Ectodermal cell (in vitro differentiated cells): ENCODE measurements around the gene DHDDS.

Source experiments
- H3K27ac ChIP-seq: 2 replicates; pipeline ENCODE4 v1.7.0; 2013; ENCODE audit warnings: mild to moderate bottlenecking, low read depth, low read length; ENCODE audit not compliant: insufficient read depth, poor library complexity, severe bottlenecking
- H3K27me3 ChIP-seq: 2 replicates; pipeline ENCODE4 v1.7.0; 2013; ENCODE audit warnings: mild to moderate bottlenecking, low read length; ENCODE audit not compliant: insufficient read depth, control insufficient read depth, poor library complexity, severe bottlenecking
- H3K36me3 ChIP-seq: one replicate; pipeline ENCODE4 v1.7.0; 2013; ENCODE audit warnings: low read length; ENCODE audit not compliant: control insufficient read depth, insufficient read depth
- H3K4me1 ChIP-seq: one replicate; pipeline ENCODE4 v1.7.0; 2013; ENCODE audit warnings: low read length; ENCODE audit not compliant: control insufficient read depth, insufficient read depth
- H3K4me3 ChIP-seq: 2 replicates; pipeline ENCODE4 v1.7.0; 2013; ENCODE audit warnings: low read depth, low read length, control low read depth; ENCODE audit not compliant: insufficient read depth
- H3K9me3 ChIP-seq: 2 replicates; pipeline ENCODE4 v1.7.0; 2013; ENCODE audit warnings: mild to moderate bottlenecking, low read length, moderate library complexity; ENCODE audit not compliant: control insufficient read depth
- WGBS, 2 experiments: methylation state at CpG; one replicate each; pipeline ENCODE4 v1.1.7; 2013; ENCODE audit warnings: missing lambda C conversion rate in 2 of 2; 5-methylcytosine and 5-hydroxymethylcytosine counted together

DHDDS gene

DNA sequence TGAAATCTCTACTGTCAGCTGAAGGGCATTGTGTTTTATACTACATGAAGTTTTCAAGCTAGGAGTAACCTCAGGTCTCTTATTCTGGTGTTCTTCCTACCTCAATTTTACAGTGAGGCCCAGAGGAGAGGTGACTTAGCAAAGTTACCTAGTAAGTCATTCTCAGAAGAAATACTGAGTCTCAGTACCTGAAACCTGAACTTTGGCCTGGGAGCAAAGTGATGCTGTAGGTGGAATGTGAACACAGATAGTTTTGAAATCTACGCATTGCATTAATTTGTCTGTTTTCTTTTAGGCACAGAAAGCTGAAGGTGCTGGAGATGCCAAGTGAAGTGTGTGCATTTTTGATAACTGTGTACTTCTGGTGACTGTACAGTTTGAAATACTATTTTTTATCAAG is 42.7 kb downstream of the DHDDS start:
- WGBS, 2 experiments, result 96% methylated on average over 1 of the region's 1 CpG
- Histone ChIP-seq H3K9me3 (no peaks in the 10 kb centered on the region), H3K4me3 (peak overlapping the region; percentile 94), H3K27me3 (no peaks in the 10 kb centered on the region), H3K4me1 (peaks cover 27% of the 10 kb centered on the region), H3K36me3 (peaks cover 34% of the 10 kb centered on the region), H3K27ac (peak overlapping the region; percentile 20)

DNA sequence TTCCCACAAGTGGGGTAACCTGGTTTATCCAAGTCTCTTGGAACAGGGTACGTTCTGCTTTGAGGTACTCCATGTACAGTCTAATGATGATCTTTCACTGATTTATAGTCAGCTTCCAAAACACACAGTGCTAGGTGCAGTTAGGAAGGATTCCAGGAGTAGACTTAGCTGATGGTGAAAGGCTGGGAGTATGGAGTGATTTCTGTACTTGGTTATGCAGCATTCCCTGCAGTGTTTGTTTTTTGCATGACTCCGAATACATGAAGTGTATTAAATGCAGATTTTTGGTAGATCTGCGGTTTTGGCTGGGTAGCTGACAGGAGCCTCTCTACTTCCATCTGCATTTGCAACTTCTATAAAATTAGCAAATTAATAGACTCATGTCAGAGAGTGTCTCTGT is 43.9 kb downstream of the DHDDS start:
- Histone ChIP-seq H3K4me3 (no peak overlapping the region), H3K9me3 (no peaks in the 10 kb centered on the region), H3K27me3 (no peaks in the 10 kb centered on the region), H3K36me3 (peaks cover 34% of the 10 kb centered on the region), H3K27ac (no peak overlapping the region), H3K4me1 (peaks cover 20% of the 10 kb centered on the region)
- 96 to 99% methylated on average over 3 of the region's 3 CpGs for WGBS, 2 experiments

- 96 to 98% methylated on average over 4 of the region's 4 CpGs for WGBS, 2 experiments
- Histone ChIP-seq H3K4me3 (no peak overlapping the region), H3K27ac (no peak overlapping the region), H3K9me3 (no peaks in the 10 kb centered on the region), H3K4me1 (peaks cover 14% of the 10 kb centered on the region), H3K27me3 (no peaks in the 10 kb centered on the region), H3K36me3 (peaks cover 34% of the 10 kb centered on the region)
These were observed 44.8 kb downstream of the DHDDS start for GRCh38 chr1:26476958-26477357.

- Histone ChIP-seq H3K4me3 (no peak overlapping the region), H3K27me3 (no peaks in the 10 kb centered on the region), H3K4me1 (peaks cover 14% of the 10 kb centered on the region), H3K9me3 (no peaks in the 10 kb centered on the region), H3K36me3 (peaks cover 34% of the 10 kb centered on the region), H3K27ac (no peak overlapping the region)
- WGBS, 2 experiments, result 88 to 91% methylated on average over 6 to 8 of the region's 8 CpGs
These were observed 45.5 kb downstream of the DHDDS start for GRCh38 chr1:26477446-26478152.

DNA sequence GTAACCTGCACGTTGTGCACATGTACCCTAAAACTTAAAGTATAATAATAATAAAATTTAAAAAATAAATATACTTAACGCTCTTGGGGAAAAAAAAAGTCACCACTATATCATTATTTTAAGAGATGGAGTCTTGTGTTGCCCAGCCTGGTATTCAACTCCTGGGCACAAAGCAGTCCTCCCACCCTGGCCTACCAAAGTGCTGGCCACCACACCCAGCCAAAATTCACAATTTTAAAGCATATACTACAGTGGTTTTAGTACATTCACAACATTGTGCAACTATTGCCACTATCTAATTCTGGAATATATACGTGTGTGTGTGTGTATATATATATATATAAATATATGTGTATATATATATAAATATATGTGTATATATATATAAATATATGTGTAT is 46.0 kb downstream of the DHDDS start:
- peaks cover 34% of the 10 kb centered on the region for H3K36me3 ChIP-seq
- H3K4me1 ChIP-seq, result peaks cover 14% of the 10 kb centered on the region
- H3K4me3 ChIP-seq, result no peak overlapping the region
- H3K27me3 ChIP-seq, result no peaks in the 10 kb centered on the region
- WGBS, 2 experiments, result 80% methylated on average over 1 of the region's 3 CpGs; no CpG with 5 or more reads in 1 of the 2 experiments
- H3K27ac ChIP-seq, result no peak overlapping the region
- H3K9me3 ChIP-seq, result no peaks in the 10 kb centered on the region

DNA sequence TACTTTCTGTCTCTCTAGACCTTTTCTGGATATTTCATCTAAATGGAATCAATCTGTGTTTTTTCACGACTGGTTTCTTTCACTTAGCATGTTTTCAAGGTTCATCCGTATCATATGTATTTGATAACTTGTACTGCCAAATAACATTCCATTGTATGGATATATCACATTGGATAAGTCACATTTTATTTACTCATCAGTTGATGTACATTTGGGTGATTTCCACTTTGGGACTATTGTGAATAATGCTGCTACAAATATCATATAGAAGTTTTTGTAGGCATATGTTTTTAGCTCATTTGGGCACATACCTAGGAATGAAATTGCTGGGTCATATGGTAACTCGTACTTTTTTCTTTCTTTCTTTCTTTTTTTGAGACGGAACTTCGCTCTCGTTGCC is 46.9 kb downstream of the DHDDS start:
- H3K27me3 ChIP-seq, result no peaks in the 10 kb centered on the region
- WGBS, 2 experiments, result 94 to 96% methylated on average over 5 to 6 of the region's 6 CpGs
- H3K4me1 ChIP-seq, result peaks cover 10% of the 10 kb centered on the region
- no peak overlapping the region for H3K4me3 ChIP-seq
- H3K9me3 ChIP-seq, result no peaks in the 10 kb centered on the region
- H3K36me3 ChIP-seq, result peaks cover 25% of the 10 kb centered on the region
- no peak overlapping the region for H3K27ac ChIP-seq

GRCh38 chr1:26482921-26483320 is 50.8 kb downstream of the DHDDS start:
- no peak overlapping the region for H3K4me3 ChIP-seq
- H3K27me3 ChIP-seq, result no peaks in the 10 kb centered on the region
- WGBS, 2 experiments, result 75 to 84% methylated on average over 2 of the region's 2 CpGs
- H3K36me3 ChIP-seq, result peaks cover 3% of the 10 kb centered on the region
- no peaks in the 10 kb centered on the region for H3K4me1 ChIP-seq
- H3K27ac ChIP-seq, result no peak overlapping the region
- no peaks in the 10 kb centered on the region for H3K9me3 ChIP-seq

DNA sequence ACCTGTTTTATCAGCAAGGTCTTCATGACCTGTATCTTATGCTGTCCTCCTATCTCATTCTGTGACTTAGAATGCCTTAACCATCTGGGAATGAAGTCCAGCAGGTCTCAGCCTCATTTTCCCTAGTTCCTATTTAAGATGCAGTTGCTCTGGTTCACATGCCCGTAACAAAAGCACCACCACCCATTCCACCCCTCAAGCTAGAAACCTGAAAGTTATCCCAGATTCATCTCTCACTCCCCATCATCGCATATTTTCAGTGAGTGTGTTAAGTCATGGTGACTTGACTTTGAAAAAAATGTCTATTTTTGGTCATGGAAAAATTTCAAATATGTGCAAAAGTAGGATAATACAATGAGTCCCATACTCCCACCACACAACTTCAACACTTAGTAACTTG is 51.9 kb downstream of the DHDDS start:
- no peaks in the 10 kb centered on the region for H3K9me3 ChIP-seq
- H3K4me1 ChIP-seq, result no peaks in the 10 kb centered on the region
- peaks cover 3% of the 10 kb centered on the region for H3K36me3 ChIP-seq
- 87 to 91% methylated on average over 1 of the region's 2 CpGs for WGBS, 2 experiments
- H3K27me3 ChIP-seq, result no peaks in the 10 kb centered on the region
- no peak overlapping the region for H3K4me3 ChIP-seq
- H3K27ac ChIP-seq, result no peak overlapping the region

DNA sequence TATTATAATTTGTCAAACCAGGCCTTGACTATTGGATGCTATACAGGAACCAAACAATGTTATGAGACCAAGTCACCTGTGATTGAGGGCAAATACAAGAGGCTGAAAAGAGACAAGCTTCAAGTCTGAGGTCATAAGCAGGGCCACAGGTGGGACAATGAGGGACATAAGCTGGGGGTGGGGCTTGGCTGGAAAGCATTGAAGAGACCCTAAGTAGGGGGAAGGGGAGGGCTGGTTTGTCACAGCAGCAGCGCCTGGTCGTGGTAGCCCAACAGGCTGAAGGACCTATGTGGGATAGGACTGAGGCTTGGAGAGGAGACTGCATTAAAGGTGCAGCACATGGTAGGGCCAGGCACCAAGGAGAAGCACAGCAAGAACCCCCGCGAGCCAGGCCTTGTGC is 58.0 kb downstream of the DHDDS start:
- Histone ChIP-seq H3K27me3 (no peaks in the 10 kb centered on the region), H3K27ac (no peak overlapping the region), H3K4me1 (no peaks in the 10 kb centered on the region), H3K4me3 (no peak overlapping the region), H3K36me3 (no peaks in the 10 kb centered on the region), H3K9me3 (no peaks in the 10 kb centered on the region)
- 79 to 84% methylated on average over 4 of the region's 4 CpGs for WGBS, 2 experiments

GRCh38 chr1:26493267-26493666 is 61.1 kb downstream of the DHDDS start:
- Histone ChIP-seq H3K4me1 (no peaks in the 10 kb centered on the region), H3K36me3 (no peaks in the 10 kb centered on the region), H3K27ac (no peak overlapping the region), H3K9me3 (no peaks in the 10 kb centered on the region), H3K27me3 (no peaks in the 10 kb centered on the region), H3K4me3 (no peak overlapping the region)
- 90 to 91% methylated on average over 2 to 3 of the region's 3 CpGs for WGBS, 2 experiments
